Loucy (cell line): ENCODE measurements around the gene CLEC2D.

Source experiments
- H2AFZ ChIP-seq: fragments of 200-600 bp; sonication (generic); 2 replicates; pipeline ENCODE4 v1.6.0; 2016; ENCODE audit warnings: antibody characterized with exemption, mild to moderate bottlenecking, low read length, moderate library complexity
- H3F3A ChIP-seq: fragments of 200-600 bp; 2 replicates; pipeline ENCODE4 v1.6.0; 2016; ENCODE audit warnings: antibody characterized with exemption, low read depth, mild to moderate bottlenecking
- H3K27me3 ChIP-seq: fragments of 200-600 bp; sonication (generic); 2 replicates; pipeline ENCODE4 v1.6.1; 2014; ENCODE audit warnings: low read length, mild to moderate bottlenecking; ENCODE audit not compliant: insufficient read depth, poor library complexity, severe bottlenecking
- H3K36me3 ChIP-seq: fragments of 200-600 bp; sonication (generic); 2 replicates; pipeline ENCODE4 v1.6.1; 2016; ENCODE audit warnings: low read length; ENCODE audit not compliant: insufficient read depth
- H3K4me1 ChIP-seq: fragments of 200-600 bp; sonication (generic); 2 replicates; pipeline ENCODE4 v1.5.1; 2014; ENCODE audit warnings: low read length, mild to moderate bottlenecking; ENCODE audit not compliant: insufficient read depth, poor library complexity, severe bottlenecking
- H3K4me2 ChIP-seq: fragments of 200-600 bp; sonication (generic); 2 replicates; pipeline ENCODE4 v1.6.0; 2014; ENCODE audit warnings: antibody characterized with exemption, low read length, low read depth, mild to moderate bottlenecking; ENCODE audit not compliant: poor library complexity, severe bottlenecking
- H3K4me3 ChIP-seq: fragments of 200-600 bp; sonication (generic); 2 replicates; pipeline ENCODE4 v1.5.1; 2014; ENCODE audit warnings: low read length, mild to moderate bottlenecking, mixed read lengths; ENCODE audit not compliant: poor library complexity, severe bottlenecking
- H3K79me2 ChIP-seq: fragments of 200-600 bp; sonication (generic); 2 replicates; pipeline ENCODE4 v1.6.1; 2014; ENCODE audit warnings: low read length; ENCODE audit not compliant: insufficient read depth
- H3K9ac ChIP-seq: fragments of 200-600 bp; sonication (generic); 2 replicates; pipeline ENCODE4 v1.6.0; 2014; ENCODE audit warnings: mild to moderate bottlenecking, low read depth, low read length, moderate library complexity; ENCODE audit not compliant: poor library complexity, severe bottlenecking
- H3K9me2 ChIP-seq: fragments of 200-600 bp; sonication (generic); replicated peaks from 2 replicates; pipeline ENCODE4 v1.6.1; 2016; ENCODE audit warnings: low read depth, low read length, mixed read lengths
- H3K9me3 ChIP-seq: fragments of 200-600 bp; sonication (generic); 2 replicates; pipeline ENCODE4 v1.6.1; 2014; ENCODE audit warnings: mild to moderate bottlenecking, antibody characterized with exemption, low read length, low read depth; ENCODE audit not compliant: insufficient read depth
- H4K20me1 ChIP-seq: fragments of 200-600 bp; sonication (generic); 2 replicates; pipeline ENCODE4 v1.6.0; 2014; ENCODE audit warnings: antibody characterized with exemption, low read length, mild to moderate bottlenecking; ENCODE audit not compliant: insufficient read depth, poor library complexity, severe bottlenecking
- CTCF ChIP-seq: fragments of 200-600 bp; sonication (generic); conservative IDR thresholded peaks from 2 replicates; pipeline ENCODE4 v1.5.1; 2014; ENCODE audit warnings: mild to moderate bottlenecking, antibody characterized with exemption, low read length
- EZH2phosphoT487 ChIP-seq: fragments of 200-600 bp; IDR thresholded peaks from 2 replicates; pipeline ENCODE4 v1.6.1; 2018; ENCODE audit warnings: antibody characterized with exemption, mild to moderate bottlenecking, moderate library complexity, borderline replicate concordance

CLEC2D gene

GRCh38 chr12:9706086-9706685 is 36.7 kb downstream of the CLEC2D start:
- Histone ChIP-seq H3K36me3 (no peaks in the 10 kb centered on the region), H3K4me3 (no peak overlapping the region), H3F3A (no peaks in the 10 kb centered on the region), H3K4me1 (peaks cover 33% of the 10 kb centered on the region), H3K9me3 (no peaks in the 10 kb centered on the region; the same call in 1 of the 2 replicates), H3K4me2 (no peak overlapping the region), H3K79me2 (no peaks in the 10 kb centered on the region), H2AFZ (peak overlapping the region; percentile 63), H3K27me3 (no peaks in the 10 kb centered on the region), H3K9ac (no peak overlapping the region), H3K9me2 (no peaks in the 10 kb centered on the region), H4K20me1 (no peaks in the 10 kb centered on the region)
- TF ChIP-seq EZH2phosphoT487 (no peak), CTCF (no peak)

GRCh38 chr12:9707356-9707755 is 37.8 kb downstream of the CLEC2D start:
- Histone ChIP-seq H3K27me3 (no peaks in the 10 kb centered on the region), H3K9me2 (no peaks in the 10 kb centered on the region), H3K4me1 (peaks cover 26% of the 10 kb centered on the region), H3F3A (no peaks in the 10 kb centered on the region), H2AFZ (peak overlapping the region; percentile 4; the same call in 1 of the 2 replicates), H3K4me2 (peak overlapping the region; percentile 17), H3K9ac (peak overlapping the region; percentile 1), H3K36me3 (no peaks in the 10 kb centered on the region), H3K9me3 (no peaks in the 10 kb centered on the region; the same call in 1 of the 2 replicates), H3K4me3 (peak overlapping the region; percentile 6), H3K79me2 (no peaks in the 10 kb centered on the region), H4K20me1 (no peaks in the 10 kb centered on the region)
- TF ChIP-seq CTCF (no peak), EZH2phosphoT487 (no peak)

- Histone ChIP-seq H3K9me3 (no peaks in the 10 kb centered on the region; the same call in 1 of the 2 replicates), H2AFZ (peak overlapping the region; percentile 4), H3K4me2 (peak overlapping the region; percentile 17), H3K27me3 (no peaks in the 10 kb centered on the region), H4K20me1 (no peaks in the 10 kb centered on the region), H3K4me3 (peak overlapping the region; percentile 6), H3K9ac (peak overlapping the region; percentile 1), H3K36me3 (no peaks in the 10 kb centered on the region), H3K9me2 (no peaks in the 10 kb centered on the region), H3K4me1 (peaks cover 22% of the 10 kb centered on the region), H3F3A (no peaks in the 10 kb centered on the region), H3K79me2 (no peaks in the 10 kb centered on the region)
- TF ChIP-seq CTCF, result peak; percentile 93
- no peak for TF ChIP-seq EZH2phosphoT487
Observed at GRCh38 chr12:9707864-9708808, 38.6 kb downstream of the CLEC2D start.
